K562 (cell line): ENCODE data around the gene PRDM2. TPM values are rescaled to one million over a fixed set of nuclear protein-coding genes. Genes with fewer than 3 reads are reported as not detected.

ENCODE experiments used
- ASH1L ChIP-seq: fragments of 450-650 bp; IDR thresholded peaks from 2 replicates; pipeline ENCODE4 v1.6.1; 2018; ENCODE audit warnings: borderline replicate concordance, mild to moderate bottlenecking, low read depth; ENCODE audit not compliant: partially characterized antibody
- ETS1 ChIP-seq: conservative IDR thresholded peaks from 2 replicates; pipeline ENCODE4 v1.6.1; 2011; ENCODE audit warnings: low read depth, mild to moderate bottlenecking, low read length; ENCODE audit not compliant: control insufficient read depth
- GMEB1 ChIP-seq: fragments of 250-450 bp; sonication (Bioruptor Pico); IDR thresholded peaks from 2 replicates; pipeline ENCODE4 v1.4.0; 2020; ENCODE audit warnings: mild to moderate bottlenecking
- HOMEZ ChIP-seq: fragments of 250-450 bp; sonication (Bioruptor Pico); IDR thresholded peaks from 2 replicates; pipeline ENCODE4 v1.4.0; 2020; ENCODE audit warnings: mild to moderate bottlenecking, moderate library complexity
- polyA plus RNA-seq, 8 experiments: library from polyadenylated mRNA; depleted of rRNA in 4 of 8; stranded (reverse) in 5 of 8; unstranded in 3 of 8; fragments of >200 nt; fragmentation: Nextera tagmentation in 2 of 8; fragmentation: Illumina TruSeq in 1 of 8; extraction: Ambion mirVana in 2 of 8; extraction: Trizol in 1 of 8; gene quantifications; 2 replicates each; pipeline versions ENCODE4 v1.2.1 to v1.2.3, GENCODE V29; 2011 to 2014; ENCODE audit warnings: inconsistent platforms in 1 of 8, missing spikeins in 1 of 8
- total RNA-seq, 7 experiments: library from RNA; depleted of rRNA in 6 of 7; stranded (reverse); fragments of >200 nt in 6 of 7; fragmentation: Illumina TruSeq in 2 of 7; extraction: Trizol in 2 of 7; gene quantifications; 2 replicates each; pipeline versions ENCODE4 v1.2.1 to v1.2.3, GENCODE V29; 2011 to 2021; ENCODE audit warnings: low replicate concordance in 1 of 7

The PRDM2 gene
- total and polyA plus RNA-seq, 9 of the 15 experiments (the other 6 are each of a cell fraction or from before 2014, with no cell fraction given) = 5.4 to 27.6 (median 12.5) TPM

GRCh38 chr1:13801655-13802486, 101.9 kb downstream of the PRDM2 start (continued):
- TF ChIP-seq HOMEZ (CRISPR knock-in tag) = no peak
- no peak for TF ChIP-seq ASH1L
- TF ChIP-seq ETS1 = no peak
- no peak for TF ChIP-seq GMEB1 (CRISPR knock-in tag)
